GM19397 (cell line): Measurements from ENCODE around the gene TSPY8.
"Not testable (repeated sequence)": the region's sequence is repeated elsewhere in the genome, so short reads cannot be mapped to it uniquely, and the experiment has no call there.

Source experiments
- ATAC-seq: cut with Tn5 transposase; IDR thresholded peaks from one replicate; pipeline ENCODE4 v1.9.1; 2021; ENCODE audit warnings: mild to moderate bottlenecking, moderate library complexity; ENCODE audit not compliant: unreplicated experiment

TSPY8 gene, protein sequence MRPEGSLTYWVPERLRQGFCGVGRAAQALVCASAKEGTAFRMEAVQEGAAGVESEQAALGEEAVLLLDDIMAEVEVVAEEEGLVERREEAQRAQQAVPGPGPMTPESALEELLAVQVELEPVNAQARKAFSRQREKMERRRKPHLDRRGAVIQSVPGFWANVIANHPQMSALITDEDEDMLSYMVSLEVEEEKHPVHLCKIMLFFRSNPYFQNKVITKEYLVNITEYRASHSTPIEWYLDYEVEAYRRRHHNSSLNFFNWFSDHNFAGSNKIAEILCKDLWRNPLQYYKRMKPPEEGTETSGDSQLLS

DNA sequence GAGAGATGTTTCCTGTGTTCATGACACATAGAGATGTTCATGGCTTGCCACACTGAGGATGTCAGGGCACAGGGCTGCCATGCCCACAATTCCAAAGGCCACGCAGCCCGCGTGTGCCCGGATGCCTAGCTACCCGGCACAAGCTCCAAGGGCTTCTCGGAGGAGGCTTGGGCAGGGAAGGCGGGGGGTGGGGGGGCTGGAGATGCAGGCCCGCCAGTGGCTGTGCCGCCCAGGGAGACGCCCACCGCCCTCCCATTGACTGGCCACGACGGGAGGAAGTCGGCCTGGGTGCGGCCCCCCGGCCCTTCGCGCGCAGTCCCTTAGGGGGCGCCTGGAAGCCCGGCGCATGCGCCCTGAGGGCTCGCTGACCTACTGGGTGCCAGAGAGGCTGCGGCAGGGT is at the start of gene TSPY8:
Gene TSPY8 (plus strand): TSS at position 301 of the 400 bp plus-strand sequence. CDS start 46 bp downstream, at position 347.
- ATAC-seq: not testable (repeated sequence)

DNA sequence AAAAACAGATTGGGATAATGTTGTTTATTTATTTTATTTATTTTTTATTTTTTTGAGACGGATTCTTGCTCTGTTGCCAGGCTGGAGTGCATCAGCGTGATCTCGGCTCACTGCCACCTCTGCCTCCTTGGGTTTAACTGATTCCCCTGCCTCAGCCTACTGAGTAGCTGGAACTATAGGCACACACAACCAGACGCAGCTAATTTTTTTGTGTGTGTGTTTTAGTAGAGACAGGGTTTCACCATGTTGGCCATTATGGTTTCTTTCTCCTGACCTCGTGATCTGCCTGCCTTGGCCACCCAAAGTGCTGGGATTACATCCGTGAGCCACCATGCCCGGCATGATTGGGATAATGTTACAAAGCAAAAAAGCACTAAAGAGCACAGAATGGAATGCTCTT is 36.6 kb upstream of the TSPY8 start:
- ATAC-seq: no peak

DNA sequence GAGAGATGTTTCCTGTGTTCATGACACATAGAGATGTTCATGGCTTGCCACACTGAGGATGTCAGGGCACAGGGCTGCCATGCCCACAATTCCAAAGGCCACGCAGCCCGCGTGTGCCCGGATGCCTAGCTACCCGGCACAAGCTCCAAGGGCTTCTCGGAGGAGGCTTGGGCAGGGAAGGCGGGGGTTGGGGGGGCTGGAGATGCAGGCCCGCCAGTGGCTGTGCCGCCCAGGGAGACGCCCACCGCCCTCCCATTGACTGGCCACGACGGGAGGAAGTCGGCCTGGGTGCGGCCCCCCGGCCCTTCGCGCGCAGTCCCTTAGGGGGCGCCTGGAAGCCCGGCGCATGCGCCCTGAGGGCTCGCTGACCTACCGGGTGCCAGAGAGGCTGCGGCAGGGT is 20.4 kb upstream of the TSPY8 start, which contains the start of gene TSPY4:
Gene TSPY4 (plus strand): TSS at position 301 of the 400 bp plus-strand sequence. CDS start 46 bp downstream, at position 347.
- ATAC-seq: not testable (repeated sequence)

DNA sequence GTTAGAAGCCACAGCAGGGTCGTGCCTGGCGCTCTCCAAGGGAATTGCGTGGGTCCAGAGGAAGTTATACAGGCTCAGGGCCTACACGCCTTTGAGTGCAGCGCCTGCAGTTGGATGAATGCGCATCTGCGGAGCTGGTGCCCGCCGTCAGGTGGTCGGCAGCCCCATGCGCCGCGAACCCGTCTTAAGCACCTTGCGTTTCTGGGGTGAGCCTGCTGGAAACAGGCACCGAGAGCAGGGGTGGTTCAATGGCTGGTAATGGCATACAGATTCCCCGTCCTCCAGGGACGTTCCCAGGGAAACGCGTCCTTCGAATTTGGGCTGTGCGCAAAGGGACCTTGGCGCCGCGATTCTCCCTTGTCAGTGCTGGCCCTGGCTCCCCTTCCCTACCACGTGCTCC is 38.9 kb downstream of the TSPY8 start:
- not testable (repeated sequence) for ATAC-seq

DNA sequence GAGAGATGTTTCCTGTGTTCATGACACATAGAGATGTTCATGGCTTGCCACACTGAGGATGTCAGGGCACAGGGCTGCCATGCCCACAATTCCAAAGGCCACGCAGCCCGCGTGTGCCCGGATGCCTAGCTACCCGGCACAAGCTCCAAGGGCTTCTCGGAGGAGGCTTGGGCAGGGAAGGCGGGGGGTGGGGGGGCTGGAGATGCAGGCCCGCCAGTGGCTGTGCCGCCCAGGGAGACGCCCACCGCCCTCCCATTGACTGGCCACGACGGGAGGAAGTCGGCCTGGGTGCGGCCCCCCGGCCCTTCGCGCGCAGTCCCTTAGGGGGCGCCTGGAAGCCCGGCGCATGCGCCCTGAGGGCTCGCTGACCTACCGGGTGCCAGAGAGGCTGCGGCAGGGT is 40.5 kb downstream of the TSPY8 start, which contains the start of gene TSPY3:
Gene TSPY3 (plus strand): TSS at position 301 of the 400 bp plus-strand sequence. CDS start 46 bp downstream, at position 347.
- ATAC-seq: not testable (repeated sequence)
